WTC11 (cell line): Measurements from ENCODE around the gene SLC26A8. TPM values are rescaled to one million over a fixed set of nuclear protein-coding genes. Genes with fewer than 3 reads are reported as not detected.
"Not testable (repeated sequence)": the region's sequence is repeated elsewhere in the genome, so short reads cannot be mapped to it uniquely, and the experiment has no call there.

Source experiments
- ATAC-seq: fragments of 200-7000 bp; cut with Tn5 transposase; 2 replicates; pipeline ENCODE4 v1.10.0; 2021; ENCODE audit warnings: mild to moderate bottlenecking, moderate library complexity
- CTCF ChIA-PET: fragments of 300-600 bp; sonication (Branson Sonifier 250); formaldehyde crosslinking; loops from one replicate; lab custom pipeline; 2021; ENCODE audit warnings: antibody characterized with exemption; lab: Charles Lee
- POLR2A ChIA-PET: fragments of 350-600 bp; sonication (Branson Sonifier 250); formaldehyde crosslinking; loops from one replicate; lab custom pipeline; 2021; ENCODE audit warnings: antibody characterized with exemption; lab: Charles Lee
- DNase-seq: peaks from one replicate; pipeline ENCODE4 v3.0.0; 2021; ENCODE audit warnings: low spot score
- H3K27ac Mint-ChIP-seq: 2 replicates; pipeline ENCODE4 v1.8.0; 2021; ENCODE audit warnings: mixed read lengths
- H3K27me3 Mint-ChIP-seq: 2 replicates; pipeline ENCODE4 v1.8.0; 2021; ENCODE audit warnings: low read depth, mild to moderate bottlenecking, moderate library complexity, mixed read lengths
- H3K36me3 Mint-ChIP-seq: 2 replicates; pipeline ENCODE4 v1.8.0; 2021; ENCODE audit warnings: mixed read lengths
- H3K4me1 Mint-ChIP-seq: 2 replicates; pipeline ENCODE4 v1.8.0; 2022; ENCODE audit warnings: mixed read lengths
- H3K4me3 Mint-ChIP-seq: 2 replicates; pipeline ENCODE4 v1.8.0; 2021; ENCODE audit warnings: mild to moderate bottlenecking, moderate library complexity, mixed read lengths
- H3K9me3 Mint-ChIP-seq: 2 replicates; pipeline ENCODE4 v1.8.0; 2021; ENCODE audit warnings: mixed read lengths
- AFF4 ChIP-seq: sonication (generic); formaldehyde crosslinking; IDR thresholded peaks from 2 replicates; pipeline ENCODE4 v1.8.1; 2023; ENCODE audit warnings: mild to moderate bottlenecking, missing genetic modification reagents, borderline replicate concordance
- AR ChIP-seq: fragments of 250-450 bp; sonication (Bioruptor Pico); IDR thresholded peaks from 2 replicates; pipeline ENCODE4 v1.9.0; 2021; ENCODE audit warnings: mild to moderate bottlenecking
- ARID4B ChIP-seq: sonication (generic); formaldehyde crosslinking; IDR thresholded peaks from 2 replicates; pipeline ENCODE4 v1.8.0; 2023; ENCODE audit warnings: missing genetic modification reagents, mild to moderate bottlenecking, borderline replicate concordance
- ATF1 ChIP-seq: sonication (generic); formaldehyde crosslinking; IDR thresholded peaks from 2 replicates; pipeline ENCODE4 v1.8.1; 2023; ENCODE audit warnings: mild to moderate bottlenecking, moderate library complexity, missing genetic modification reagents
- GRHL2 ChIP-seq: fragments of 250-450 bp; sonication (Bioruptor Pico); IDR thresholded peaks from 2 replicates; pipeline ENCODE4 v1.8.0; 2022; ENCODE audit warnings: mild to moderate bottlenecking, moderate library complexity; ENCODE audit not compliant: insufficient replicate concordance, severe bottlenecking
- HMGA2 ChIP-seq: fragments of 250-450 bp; sonication (Bioruptor Pico); IDR thresholded peaks from 2 replicates; pipeline ENCODE4 v1.4.0; 2021; ENCODE audit warnings: mild to moderate bottlenecking, moderate library complexity
- RELA ChIP-seq: sonication (generic); formaldehyde crosslinking; IDR thresholded peaks from 2 replicates; pipeline ENCODE4 v1.8.1; 2022; ENCODE audit warnings: missing genetic modification reagents, mild to moderate bottlenecking, borderline replicate concordance
- RORB ChIP-seq: fragments of 250-450 bp; sonication (Bioruptor Pico); IDR thresholded peaks from 2 replicates; pipeline ENCODE4 v1.9.0; 2021; ENCODE audit warnings: mild to moderate bottlenecking
- SOX15 ChIP-seq: fragments of 250-450 bp; sonication (Bioruptor Pico); IDR thresholded peaks from 2 replicates; pipeline ENCODE4 v1.9.0; 2021; ENCODE audit warnings: mild to moderate bottlenecking
- TEAD1 ChIP-seq: sonication (generic); formaldehyde crosslinking; IDR thresholded peaks from 2 replicates; pipeline ENCODE4 v1.8.0; 2022; ENCODE audit warnings: mild to moderate bottlenecking, missing genetic modification reagents
- total RNA-seq: library from RNA; stranded (reverse); gene quantifications from 3 replicates; pipeline ENCODE4 v1.2.3, GENCODE V29; 2021

Gene SLC26A8
- total RNA-seq, 1 experiment from 2014 or later: 0.50 TPM

- TF ChIP-seq AFF4 (CRISPR knock-in tag): no peak
- no peak for TF ChIP-seq RELA (CRISPR knock-in tag)
- no peak for TF ChIP-seq ATF1 (CRISPR knock-in tag)
- TF ChIP-seq, all 79 proteins: peak for 0
These were observed 105.2 kb downstream of the SLC26A8 start (continued) for GRCh38 chr6:35919085-35919826.

GRCh38 chr6:35916893-35917292, 107.5 kb downstream of the SLC26A8 start:
- not testable (repeated sequence) for DNase-seq, H3K27ac Mint-ChIP-seq, H3K27me3 Mint-ChIP-seq, H3K9me3 Mint-ChIP-seq, ATAC-seq
- Mint-ChIP-seq H3K36me3 (peaks cover 52% of the 10 kb centered on the region), H3K4me1 (peaks cover 28% of the 10 kb centered on the region), H3K4me3 (peak overlapping the region; percentile 21; the same call in 1 of the 2 replicates)
- CTCF ChIA-PET: interaction anchor here (0.6 kb wide), 1 partner anchor 889 kb away, joined by 3 read pairs; no protein-coding TSS in a partner anchor
- POLR2A ChIA-PET: interaction anchor here (0.6 kb wide), 1 partner anchor 285 kb away, joined by 4 read pairs; no protein-coding TSS in a partner anchor

GRCh38 chr6:35916056-35916455, 108.4 kb downstream of the SLC26A8 start:
- ChIA-PET POLR2A (no interaction called here), CTCF (no interaction called here)
- Mint-ChIP-seq H3K4me1 (peaks cover 22% of the 10 kb centered on the region), H3K4me3 (no peak overlapping the region), H3K36me3 (peaks cover 60% of the 10 kb centered on the region), H3K27ac (no peak overlapping the region), H3K27me3 (peaks cover 4% of the 10 kb centered on the region; the same call in 1 of the 2 replicates), H3K9me3 (peaks cover 11% of the 10 kb centered on the region)
- ATAC-seq (no peak), DNase-seq (no peak)
- TF ChIP-seq AFF4 (CRISPR knock-in tag): no peak
- TF ChIP-seq AR (CRISPR knock-in tag): no peak
- no peak for TF ChIP-seq ARID4B (CRISPR knock-in tag)
- TF ChIP-seq GRHL2 (CRISPR knock-in tag): no peak
- TF ChIP-seq TEAD1 (CRISPR knock-in tag): no peak
- peak; percentile 61 for TF ChIP-seq HMGA2
- TF ChIP-seq RORB (CRISPR knock-in tag): no peak
- TF ChIP-seq SOX15 (CRISPR knock-in tag): no peak
